Measurements from ENCODE around the gene PHF24.

DNA sequence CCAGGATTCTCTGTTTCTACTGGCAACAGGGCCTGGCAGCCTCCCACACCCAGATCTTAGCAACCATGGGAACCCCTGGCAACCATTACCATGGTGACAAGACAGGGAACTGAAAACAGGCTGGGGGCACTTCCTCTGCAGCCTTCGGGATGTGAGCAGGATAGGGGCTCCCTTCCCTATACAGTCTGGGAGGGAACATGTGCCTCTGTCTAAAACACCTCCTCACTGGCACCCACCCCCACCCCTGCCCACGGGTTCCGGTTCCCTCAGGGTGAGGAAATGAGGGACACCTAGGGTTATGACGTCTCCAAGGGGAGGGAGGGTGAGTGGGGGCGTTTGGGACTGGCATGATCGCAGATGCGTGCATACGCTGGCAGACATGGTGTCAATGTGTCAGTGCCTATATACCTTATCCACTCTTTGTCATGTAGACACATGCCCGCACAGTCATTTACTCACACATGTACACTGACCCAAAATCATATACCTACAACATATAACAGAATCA lies 28.5 kb downstream of the PHF24 start:
- TF ChIP-seq POLR2A (IDR thresholded peaks at IDR 0.05) (no peak), CTCF (IDR thresholded peaks at IDR 0.05) (no peak)

Data from right lobe of liver (tissue), 4 donors.